Nephron progenitor cell (in vitro differentiated cells): Measurements from ENCODE around the gene GPSM1.
"Not testable (repeated sequence)": the region's sequence is repeated elsewhere in the genome, so short reads cannot be mapped to it uniquely, and the experiment has no call there.

Experiments used
- DNase-seq: peaks from one replicate; pipeline ENCODE4 v3.0.0; 2021
- H3K27ac Mint-ChIP-seq: 2 replicates; pipeline ENCODE4 v1.8.0; 2021; ENCODE audit warnings: mild to moderate bottlenecking, moderate library complexity, mixed read lengths
- H3K27me3 Mint-ChIP-seq: 2 replicates; pipeline ENCODE4 v1.8.0; 2021; ENCODE audit warnings: mild to moderate bottlenecking, low read depth, mixed read lengths; ENCODE audit not compliant: poor library complexity
- H3K36me3 Mint-ChIP-seq: 2 replicates; pipeline ENCODE4 v1.8.0; 2021; ENCODE audit warnings: low read depth, mixed read lengths
- H3K4me1 Mint-ChIP-seq: 2 replicates; pipeline ENCODE4 v1.8.0; 2021; ENCODE audit warnings: mixed read lengths
- H3K4me3 Mint-ChIP-seq: 2 replicates; pipeline ENCODE4 v1.8.0; 2021; ENCODE audit warnings: mild to moderate bottlenecking, moderate library complexity, mixed read lengths
- H3K9me3 Mint-ChIP-seq: 2 replicates; pipeline ENCODE4 v1.8.0; 2021; ENCODE audit warnings: mild to moderate bottlenecking, moderate library complexity, mixed read lengths
- TF ChIP-seq, protein P1 (sequence below): fragments of 200-600 bp; sonication (generic); IDR thresholded peaks from 2 replicates; pipeline ENCODE4 v1.5.0; 2021; ENCODE audit warnings: antibody characterized with exemption

Gene GPSM1

DNA sequence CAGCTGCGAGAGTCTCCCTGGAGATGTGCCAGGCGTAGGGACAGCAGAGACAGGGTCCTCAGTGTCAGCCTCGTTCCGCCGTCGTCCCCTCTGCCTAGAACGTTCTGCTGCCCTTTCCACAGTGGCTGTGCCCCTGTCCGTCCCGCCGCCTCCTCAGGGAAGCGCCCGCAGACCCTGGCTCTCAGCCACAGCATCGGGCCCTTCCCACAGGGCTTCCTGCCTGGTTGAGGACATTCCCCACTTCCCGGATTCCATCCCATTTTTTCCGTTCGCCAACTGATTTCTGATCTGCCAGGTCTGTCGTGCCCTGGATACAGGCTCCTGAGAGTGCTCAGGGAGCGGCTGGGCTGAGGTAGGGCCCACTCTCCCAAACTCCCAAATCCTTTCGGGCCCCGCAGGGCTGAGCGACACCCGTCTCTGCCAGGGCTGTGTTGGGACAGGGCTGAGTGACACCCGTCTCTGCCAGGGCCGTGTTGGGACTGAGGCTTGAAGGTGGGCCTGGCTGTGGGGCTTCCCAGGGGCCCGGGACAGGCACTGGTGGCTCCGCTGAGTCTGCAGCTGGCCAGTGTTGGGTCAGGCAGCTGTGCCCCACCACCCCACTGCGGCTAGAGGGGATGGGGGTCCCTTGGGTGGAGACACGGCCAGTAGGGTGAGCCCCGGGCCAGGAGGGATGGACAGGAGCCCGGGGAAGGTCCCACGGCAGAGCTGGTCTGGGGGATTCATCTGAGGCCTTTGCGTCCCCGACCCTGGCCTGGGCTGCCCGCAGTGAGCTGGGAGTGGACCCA is 20.3 kb downstream of the GPSM1 start:
- Mint-ChIP-seq H3K27ac (no peak overlapping the region), H3K36me3 (no peaks in the 10 kb centered on the region), H3K9me3 (no peaks in the 10 kb centered on the region), H3K4me3 (no peak overlapping the region), H3K27me3 (no peaks in the 10 kb centered on the region), H3K4me1 (peaks cover 26% of the 10 kb centered on the region)
- TF ChIP-seq, protein P1, sequence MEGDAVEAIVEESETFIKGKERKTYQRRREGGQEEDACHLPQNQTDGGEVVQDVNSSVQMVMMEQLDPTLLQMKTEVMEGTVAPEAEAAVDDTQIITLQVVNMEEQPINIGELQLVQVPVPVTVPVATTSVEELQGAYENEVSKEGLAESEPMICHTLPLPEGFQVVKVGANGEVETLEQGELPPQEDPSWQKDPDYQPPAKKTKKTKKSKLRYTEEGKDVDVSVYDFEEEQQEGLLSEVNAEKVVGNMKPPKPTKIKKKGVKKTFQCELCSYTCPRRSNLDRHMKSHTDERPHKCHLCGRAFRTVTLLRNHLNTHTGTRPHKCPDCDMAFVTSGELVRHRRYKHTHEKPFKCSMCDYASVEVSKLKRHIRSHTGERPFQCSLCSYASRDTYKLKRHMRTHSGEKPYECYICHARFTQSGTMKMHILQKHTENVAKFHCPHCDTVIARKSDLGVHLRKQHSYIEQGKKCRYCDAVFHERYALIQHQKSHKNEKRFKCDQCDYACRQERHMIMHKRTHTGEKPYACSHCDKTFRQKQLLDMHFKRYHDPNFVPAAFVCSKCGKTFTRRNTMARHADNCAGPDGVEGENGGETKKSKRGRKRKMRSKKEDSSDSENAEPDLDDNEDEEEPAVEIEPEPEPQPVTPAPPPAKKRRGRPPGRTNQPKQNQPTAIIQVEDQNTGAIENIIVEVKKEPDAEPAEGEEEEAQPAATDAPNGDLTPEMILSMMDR, result no peak
- no peak for DNase-seq

GRCh38 chr9:136348691-136349090 is 21.4 kb downstream of the GPSM1 start:
- no peak overlapping the region for H3K27ac Mint-ChIP-seq
- peaks cover 21% of the 10 kb centered on the region for H3K4me1 Mint-ChIP-seq
- TF ChIP-seq, protein P1, result no peak
- no peak overlapping the region for H3K4me3 Mint-ChIP-seq
- no peaks in the 10 kb centered on the region for H3K27me3 Mint-ChIP-seq
- no peak for DNase-seq
- no peaks in the 10 kb centered on the region for H3K9me3 Mint-ChIP-seq
- no peaks in the 10 kb centered on the region for H3K36me3 Mint-ChIP-seq

DNA sequence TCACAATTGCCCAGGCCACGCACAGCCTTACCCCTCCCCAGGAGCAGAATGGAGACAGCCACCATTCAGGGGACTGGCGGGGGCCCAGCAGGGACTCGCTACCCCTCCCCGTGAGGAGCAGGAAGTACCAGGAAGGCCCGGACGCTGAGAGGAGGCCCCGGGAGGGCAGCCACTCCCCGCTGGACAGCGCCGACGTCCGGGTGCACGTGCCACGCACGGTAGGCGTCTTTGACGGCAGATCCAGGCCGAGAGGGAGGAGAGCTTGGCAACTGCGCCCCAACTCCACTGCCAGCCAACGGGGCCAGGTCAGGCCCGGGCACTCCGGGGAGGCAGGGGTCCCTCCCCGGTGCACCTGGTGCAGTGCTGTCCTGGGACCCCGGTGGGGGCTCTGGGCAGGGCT is 22.2 kb downstream of the GPSM1 start:
- no peaks in the 10 kb centered on the region for H3K9me3 Mint-ChIP-seq
- no peak overlapping the region for H3K27ac Mint-ChIP-seq
- TF ChIP-seq, protein P1, result no peak
- no peaks in the 10 kb centered on the region for H3K36me3 Mint-ChIP-seq
- peaks cover 23% of the 10 kb centered on the region for H3K4me1 Mint-ChIP-seq
- H3K4me3 Mint-ChIP-seq, result no peak overlapping the region
- H3K27me3 Mint-ChIP-seq, result no peaks in the 10 kb centered on the region
- DNase-seq, result no peak

DNA sequence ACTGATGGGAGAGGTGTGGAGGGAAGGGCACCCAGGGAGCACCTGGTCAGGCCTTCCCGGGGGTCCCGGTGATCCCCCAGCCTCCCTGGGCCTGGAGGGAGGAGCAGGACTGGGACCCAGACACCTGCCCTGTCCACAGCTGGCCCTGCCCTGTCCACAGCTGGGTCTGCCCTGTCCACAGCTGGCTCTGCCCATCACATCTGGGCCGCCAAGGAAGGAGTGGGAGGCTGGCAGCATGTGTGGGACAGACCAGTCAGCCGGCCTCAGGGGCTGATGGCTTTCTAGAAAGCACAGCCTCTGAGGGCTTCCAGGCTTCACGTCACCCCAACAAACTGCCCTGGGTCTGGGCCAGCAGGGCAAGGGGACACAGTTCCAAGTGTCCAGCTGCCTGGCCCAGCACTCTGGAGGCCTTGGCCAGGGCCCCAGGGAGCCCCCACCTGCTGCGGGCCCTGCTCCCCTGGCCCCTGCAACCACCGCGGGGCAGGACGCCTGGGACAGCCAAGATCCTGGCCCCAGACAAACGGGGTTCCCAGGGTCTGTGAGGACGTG is 24.0 kb downstream of the GPSM1 start:
- DNase-seq, result no peak
- Mint-ChIP-seq H3K27me3 (no peaks in the 10 kb centered on the region), H3K4me1 (peaks cover 10% of the 10 kb centered on the region), H3K9me3 (no peaks in the 10 kb centered on the region), H3K27ac (no peak overlapping the region), H3K4me3 (no peak overlapping the region), H3K36me3 (no peaks in the 10 kb centered on the region)
- TF ChIP-seq, protein P1, result no peak

GRCh38 chr9:136351868-136352267 is 24.5 kb downstream of the GPSM1 start:
- DNase-seq, H3K4me1 Mint-ChIP-seq, H3K27me3 Mint-ChIP-seq, H3K4me3 Mint-ChIP-seq, H3K9me3 Mint-ChIP-seq, H3K36me3 Mint-ChIP-seq, H3K27ac Mint-ChIP-seq: not testable (repeated sequence)

- Mint-ChIP-seq H3K27ac (no peak overlapping the region), H3K4me3 (no peak overlapping the region), H3K9me3 (no peaks in the 10 kb centered on the region), H3K36me3 (no peaks in the 10 kb centered on the region), H3K27me3 (no peaks in the 10 kb centered on the region), H3K4me1 (peaks cover 9% of the 10 kb centered on the region)
- no peak for DNase-seq
- TF ChIP-seq, protein P1, result no peak
Measured at GRCh38 chr9:136352682-136353081, 25.3 kb downstream of the GPSM1 start.
